Liver (tissue), 9 donors: Measurements from ENCODE around the gene STT3B. TPM values are rescaled to one million over a fixed set of nuclear protein-coding genes. Genes with fewer than 3 reads are reported as not detected.

Experiments used
- DNase-seq: peaks from one replicate; pipeline ENCODE4 v3.0.0-alpha.2; 2017; ENCODE audit warnings: low spot score
- H3K27ac ChIP-seq, 2 donors: one replicate each; pipeline ENCODE4 v1.7.0; 2013; ENCODE audit warnings: inconsistent platforms in 2 of 2, low read length in 2 of 2, control low read depth in 1 of 2, low read depth in 1 of 2, mild to moderate bottlenecking in 1 of 2
- H3K27me3 ChIP-seq, 4 donors: one replicate each; pipeline versions ENCODE4 v1.6.1 to v1.7.0; 2013; ENCODE audit warnings: low read length in 3 of 4, inconsistent platforms in 1 of 4, mild to moderate bottlenecking in 1 of 4, moderate library complexity in 1 of 4; ENCODE audit not compliant: control insufficient read depth in 4 of 4, insufficient read depth in 4 of 4
- H3K36me3 ChIP-seq, 4 donors: one replicate each; pipeline versions ENCODE4 v1.6.1 to v1.7.0; 2013; ENCODE audit warnings: low read length in 3 of 4, mild to moderate bottlenecking in 3 of 4, low read depth in 1 of 4, moderate library complexity in 1 of 4; ENCODE audit not compliant: control insufficient read depth in 4 of 4, insufficient read depth in 3 of 4
- H3K4me1 ChIP-seq, 4 donors: one replicate each; pipeline versions ENCODE4 v1.6.1 to v1.7.0; 2013; ENCODE audit warnings: low read length in 3 of 4, mild to moderate bottlenecking in 3 of 4, moderate library complexity in 1 of 4; ENCODE audit not compliant: control insufficient read depth in 4 of 4, insufficient read depth in 4 of 4
- H3K4me3 ChIP-seq, 3 donors: one replicate each; pipeline versions ENCODE4 v1.6.1 to v1.7.0; 2013; ENCODE audit warnings: low read length in 3 of 3, control low read depth in 1 of 3, low read depth in 1 of 3, mild to moderate bottlenecking in 1 of 3
- H3K9ac ChIP-seq, 2 donors: one replicate each; pipeline ENCODE4 v1.7.0; 2013; ENCODE audit warnings: low read length in 2 of 2, mild to moderate bottlenecking in 2 of 2, moderate library complexity in 2 of 2, control low read depth in 1 of 2, low read depth in 1 of 2
- H3K9me3 ChIP-seq, 4 donors: one replicate each; pipeline versions ENCODE4 v1.6.1 to v1.7.0; 2013; ENCODE audit warnings: low read length in 3 of 4; ENCODE audit not compliant: control insufficient read depth in 4 of 4
- EGR1 ChIP-seq, 2 donors: IDR thresholded peaks; 2 replicates each; pipeline ENCODE4 v1.6.1; 2016 to 2018; ENCODE audit warnings: antibody characterized with exemption in 2 of 2, low read depth in 2 of 2
- FOXA1 ChIP-seq: IDR thresholded peaks from 2 replicates; pipeline ENCODE4 v1.6.1; 2016; ENCODE audit warnings: antibody characterized with exemption
- FOXA2 ChIP-seq: IDR thresholded peaks from 2 replicates; pipeline ENCODE4 v1.6.1; 2016; ENCODE audit warnings: antibody characterized with exemption
- GABPA ChIP-seq, 2 donors: IDR thresholded peaks in 1 of 2; conservative IDR thresholded peaks in 1 of 2; 2 replicates each; pipeline ENCODE4 v1.6.1; 2016; ENCODE audit warnings: antibody characterized with exemption in 2 of 2, mild to moderate bottlenecking in 1 of 2, moderate library complexity in 1 of 2
- HNF4G ChIP-seq: IDR thresholded peaks from 2 replicates; pipeline ENCODE4 v1.6.1; 2016; ENCODE audit warnings: antibody characterized with exemption
- JUND ChIP-seq, 2 donors: IDR thresholded peaks; 2 replicates each; pipeline ENCODE4 v1.6.1; 2016; ENCODE audit warnings: antibody characterized with exemption in 2 of 2
- NR2F2 ChIP-seq: IDR thresholded peaks from 2 replicates; pipeline ENCODE4 v1.6.1; 2016; ENCODE audit warnings: antibody characterized with exemption
- RXRA ChIP-seq, 2 donors: IDR thresholded peaks; 2 replicates each; pipeline ENCODE4 v1.6.1; 2017 to 2018; ENCODE audit warnings: antibody characterized with exemption in 2 of 2, mild to moderate bottlenecking in 1 of 2
- SP1 ChIP-seq: IDR thresholded peaks from 2 replicates; pipeline ENCODE4 v1.6.1; 2018; ENCODE audit warnings: antibody characterized with exemption, mild to moderate bottlenecking
- TAF1 ChIP-seq: conservative IDR thresholded peaks from 2 replicates; pipeline ENCODE4 v1.6.1; 2016; ENCODE audit warnings: antibody characterized with exemption, mild to moderate bottlenecking
- YY1 ChIP-seq: IDR thresholded peaks from 2 replicates; pipeline ENCODE4 v1.6.1; 2016; ENCODE audit warnings: antibody characterized with exemption, mild to moderate bottlenecking
- WGBS: extraction: QIAGEN DNeasy Blood & Tissue Kit; methylation state at CpG from one replicate; pipeline ENCODE4 v1.1.7; 2013; 5-methylcytosine and 5-hydroxymethylcytosine counted together
- polyA plus RNA-seq, 2 donors: library from polyadenylated mRNA; stranded (reverse) in 1 of 2; unstranded in 1 of 2; fragments of 200-250 nt in 1 of 2; fragments of >200 nt in 1 of 2; fragmentation: Nextera tagmentation in 1 of 2; extraction: Ambion mirVana in 1 of 2; gene quantifications; one replicate each; pipeline versions ENCODE4 v1.2.1 to v1.2.3, GENCODE V29; 2013 to 2015
- total RNA-seq, 2 donors: library from RNA; depleted of rRNA; stranded (reverse); fragments of >200 nt; gene quantifications; one replicate each; pipeline ENCODE4 v1.2.3, GENCODE V29; 2014
- TF ChIP-seq, protein P1 (sequence below): IDR thresholded peaks from 2 replicates; pipeline ENCODE4 v1.6.1; 2016; ENCODE audit warnings: antibody characterized with exemption, mild to moderate bottlenecking
- TF ChIP-seq, protein P2 (sequence below): IDR thresholded peaks from 2 replicates; pipeline ENCODE4 v1.6.1; 2016; ENCODE audit warnings: antibody characterized with exemption
- TF ChIP-seq, protein P3 (sequence below): IDR thresholded peaks from 2 replicates; pipeline ENCODE4 v1.6.1; 2016; ENCODE audit warnings: antibody characterized with exemption
- TF ChIP-seq, protein P4 (sequence below): fragments of 150-350 bp; IDR thresholded peaks from 2 replicates; pipeline ENCODE4 v1.5.1; 2017; ENCODE audit warnings: improper control_type of control experiment, low read depth, low read length; ENCODE audit not compliant: missing input control
- donor health status: healthy.
- donor health status: healthy.
- donor health status: healthy.
- donor health status: healthy.
- donor health status: healthy.

Gene STT3B
- total and polyA plus RNA-seq, 4 donors = 23.9 to 128 (median 85.5) TPM

DNA sequence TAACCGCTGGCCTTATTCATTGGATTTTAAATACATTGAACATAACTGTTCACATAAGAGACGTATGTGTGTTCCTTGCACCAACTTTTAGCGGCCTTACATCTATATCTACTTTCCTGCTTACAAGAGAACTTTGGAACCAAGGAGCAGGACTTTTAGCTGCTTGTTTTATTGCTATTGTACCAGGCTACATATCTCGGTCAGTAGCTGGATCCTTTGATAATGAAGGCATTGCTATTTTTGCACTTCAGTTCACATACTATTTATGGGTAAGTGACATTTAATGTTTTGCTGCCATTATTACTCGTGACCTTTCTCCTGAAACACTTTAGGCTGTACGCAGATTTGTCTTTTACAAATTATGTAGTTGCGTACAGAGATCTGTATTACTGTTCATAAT is 47.1 kb downstream of the STT3B start:
- TF ChIP-seq, protein P1, sequence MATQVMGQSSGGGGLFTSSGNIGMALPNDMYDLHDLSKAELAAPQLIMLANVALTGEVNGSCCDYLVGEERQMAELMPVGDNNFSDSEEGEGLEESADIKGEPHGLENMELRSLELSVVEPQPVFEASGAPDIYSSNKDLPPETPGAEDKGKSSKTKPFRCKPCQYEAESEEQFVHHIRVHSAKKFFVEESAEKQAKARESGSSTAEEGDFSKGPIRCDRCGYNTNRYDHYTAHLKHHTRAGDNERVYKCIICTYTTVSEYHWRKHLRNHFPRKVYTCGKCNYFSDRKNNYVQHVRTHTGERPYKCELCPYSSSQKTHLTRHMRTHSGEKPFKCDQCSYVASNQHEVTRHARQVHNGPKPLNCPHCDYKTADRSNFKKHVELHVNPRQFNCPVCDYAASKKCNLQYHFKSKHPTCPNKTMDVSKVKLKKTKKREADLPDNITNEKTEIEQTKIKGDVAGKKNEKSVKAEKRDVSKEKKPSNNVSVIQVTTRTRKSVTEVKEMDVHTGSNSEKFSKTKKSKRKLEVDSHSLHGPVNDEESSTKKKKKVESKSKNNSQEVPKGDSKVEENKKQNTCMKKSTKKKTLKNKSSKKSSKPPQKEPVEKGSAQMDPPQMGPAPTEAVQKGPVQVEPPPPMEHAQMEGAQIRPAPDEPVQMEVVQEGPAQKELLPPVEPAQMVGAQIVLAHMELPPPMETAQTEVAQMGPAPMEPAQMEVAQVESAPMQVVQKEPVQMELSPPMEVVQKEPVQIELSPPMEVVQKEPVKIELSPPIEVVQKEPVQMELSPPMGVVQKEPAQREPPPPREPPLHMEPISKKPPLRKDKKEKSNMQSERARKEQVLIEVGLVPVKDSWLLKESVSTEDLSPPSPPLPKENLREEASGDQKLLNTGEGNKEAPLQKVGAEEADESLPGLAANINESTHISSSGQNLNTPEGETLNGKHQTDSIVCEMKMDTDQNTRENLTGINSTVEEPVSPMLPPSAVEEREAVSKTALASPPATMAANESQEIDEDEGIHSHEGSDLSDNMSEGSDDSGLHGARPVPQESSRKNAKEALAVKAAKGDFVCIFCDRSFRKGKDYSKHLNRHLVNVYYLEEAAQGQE = no peak
- no peak for TF ChIP-seq JUND (IDR thresholded peaks at IDR 0.05)
- no peak for TF ChIP-seq EGR1 (IDR thresholded peaks at IDR 0.05; ENCODE audit: low read depth in 2 of 2)
- no peak for TF ChIP-seq NR2F2
- TF ChIP-seq TAF1 = no peak
- TF ChIP-seq, protein P2, sequence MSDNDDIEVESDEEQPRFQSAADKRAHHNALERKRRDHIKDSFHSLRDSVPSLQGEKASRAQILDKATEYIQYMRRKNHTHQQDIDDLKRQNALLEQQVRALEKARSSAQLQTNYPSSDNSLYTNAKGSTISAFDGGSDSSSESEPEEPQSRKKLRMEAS = no peak
- TF ChIP-seq FOXA2 = no peak
- TF ChIP-seq SP1 = no peak
- TF ChIP-seq YY1 = no peak
- no peak for TF ChIP-seq GABPA (IDR thresholded peaks at IDR 0.05 in 1 of 2, conservative IDR thresholded peaks at IDR 0.05 in 1 of 2)
- TF ChIP-seq RXRA (IDR thresholded peaks at IDR 0.05) = no peak
- TF ChIP-seq, protein P3, sequence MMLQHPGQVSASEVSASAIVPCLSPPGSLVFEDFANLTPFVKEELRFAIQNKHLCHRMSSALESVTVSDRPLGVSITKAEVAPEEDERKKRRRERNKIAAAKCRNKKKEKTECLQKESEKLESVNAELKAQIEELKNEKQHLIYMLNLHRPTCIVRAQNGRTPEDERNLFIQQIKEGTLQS = no peak
- Histone ChIP-seq H3K4me3 (no peak overlapping the region), H3K27me3 (no peaks in the 10 kb centered on the region), H3K9me3 (no peaks in the 10 kb centered on the region), H3K27ac (no peak overlapping the region), H3K4me1 (peaks cover 0 to 2% (median 0%) of the 10 kb centered on the region in 4 donors), H3K36me3 (peaks cover 0 to 11% (median 6%) of the 10 kb centered on the region in 4 donors), H3K9ac (no peak overlapping the region)
- no peak for DNase-seq
- WGBS = 88% methylated on average over 7 of the region's 7 CpGs

DNA sequence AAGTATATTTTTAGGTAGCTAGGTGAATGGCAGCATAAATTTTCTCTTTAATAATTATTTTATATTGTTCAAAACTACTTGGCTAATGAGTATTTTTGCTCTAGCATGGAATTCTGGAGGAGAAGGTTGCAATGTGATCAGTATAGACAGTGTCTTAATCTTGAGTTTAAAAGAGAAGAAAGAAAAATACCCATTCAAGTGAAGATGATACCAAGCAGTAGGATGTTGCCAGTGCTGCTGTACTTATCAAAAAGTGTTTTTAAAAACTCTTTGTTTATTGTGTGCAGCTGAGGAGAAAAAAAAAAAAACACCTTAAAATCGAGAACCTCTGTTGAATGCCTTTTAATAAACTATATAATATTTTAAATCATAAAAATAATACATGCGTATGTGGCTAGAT is 47.9 kb downstream of the STT3B start:
- DNase-seq = no peak
- H3K9ac ChIP-seq = no peak overlapping the region
- no peaks in the 10 kb centered on the region for H3K27me3 ChIP-seq
- H3K36me3 ChIP-seq = peaks cover 0 to 11% (median 6%) of the 10 kb centered on the region in 4 donors
- H3K4me1 ChIP-seq = peaks cover 0 to 2% (median 0%) of the 10 kb centered on the region in 4 donors
- H3K9me3 ChIP-seq = no peaks in the 10 kb centered on the region
- H3K27ac ChIP-seq = no peak overlapping the region
- H3K4me3 ChIP-seq = no peak overlapping the region
- WGBS = 96% methylated on average over 2 of the region's 2 CpGs
- TF ChIP-seq, protein P2 = no peak
- TF ChIP-seq FOXA1 (no peak), NR2F2 (no peak), GABPA (IDR thresholded peaks at IDR 0.05 in 1 of 2, conservative IDR thresholded peaks at IDR 0.05 in 1 of 2) (no peak), HNF4G (no peak)
- TF ChIP-seq, protein P4, sequence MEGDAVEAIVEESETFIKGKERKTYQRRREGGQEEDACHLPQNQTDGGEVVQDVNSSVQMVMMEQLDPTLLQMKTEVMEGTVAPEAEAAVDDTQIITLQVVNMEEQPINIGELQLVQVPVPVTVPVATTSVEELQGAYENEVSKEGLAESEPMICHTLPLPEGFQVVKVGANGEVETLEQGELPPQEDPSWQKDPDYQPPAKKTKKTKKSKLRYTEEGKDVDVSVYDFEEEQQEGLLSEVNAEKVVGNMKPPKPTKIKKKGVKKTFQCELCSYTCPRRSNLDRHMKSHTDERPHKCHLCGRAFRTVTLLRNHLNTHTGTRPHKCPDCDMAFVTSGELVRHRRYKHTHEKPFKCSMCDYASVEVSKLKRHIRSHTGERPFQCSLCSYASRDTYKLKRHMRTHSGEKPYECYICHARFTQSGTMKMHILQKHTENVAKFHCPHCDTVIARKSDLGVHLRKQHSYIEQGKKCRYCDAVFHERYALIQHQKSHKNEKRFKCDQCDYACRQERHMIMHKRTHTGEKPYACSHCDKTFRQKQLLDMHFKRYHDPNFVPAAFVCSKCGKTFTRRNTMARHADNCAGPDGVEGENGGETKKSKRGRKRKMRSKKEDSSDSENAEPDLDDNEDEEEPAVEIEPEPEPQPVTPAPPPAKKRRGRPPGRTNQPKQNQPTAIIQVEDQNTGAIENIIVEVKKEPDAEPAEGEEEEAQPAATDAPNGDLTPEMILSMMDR = no peak
